ENCODE measurements around the gene AFF3.

Gene AFF3

GRCh38 chr2:99725820-99726219, 416.6 kb downstream of the AFF3 start:
- DNase-seq (ENCODE audit: low read depth in 1 of 2, low spot score in 1 of 2) = no peak

- no peak for DNase-seq (ENCODE audit: low read depth in 1 of 2, low spot score in 1 of 2)
Measured at GRCh38 chr2:99722476-99722875, 419.9 kb downstream of the AFF3 start.

- no peak for DNase-seq (ENCODE audit: low read depth in 1 of 2, low spot score in 1 of 2)
Measured at GRCh38 chr2:99719102-99719501, 423.3 kb downstream of the AFF3 start.

GRCh38 chr2:99715956-99716355, 426.4 kb downstream of the AFF3 start:
- no peak for DNase-seq (ENCODE audit: low read depth in 1 of 2, low spot score in 1 of 2)

GRCh38 chr2:99714349-99714748, 428.0 kb downstream of the AFF3 start:
- no peak for DNase-seq (ENCODE audit: low read depth in 1 of 2, low spot score in 1 of 2)

GRCh38 chr2:99711144-99711543, 431.2 kb downstream of the AFF3 start:
- DNase-seq (ENCODE audit: low read depth in 1 of 2, low spot score in 1 of 2) = no peak

- no peak for DNase-seq (ENCODE audit: low read depth in 1 of 2, low spot score in 1 of 2)
Measured at GRCh38 chr2:99710721-99711120, 431.7 kb downstream of the AFF3 start.

- DNase-seq (ENCODE audit: low read depth in 1 of 2, low spot score in 1 of 2) = no peak
Measured at GRCh38 chr2:99709229-99709628, 433.2 kb downstream of the AFF3 start.

GRCh38 chr2:99708231-99708630, 434.2 kb downstream of the AFF3 start:
- no peak for DNase-seq (ENCODE audit: low read depth in 1 of 2, low spot score in 1 of 2)

- DNase-seq (ENCODE audit: low read depth in 1 of 2, low spot score in 1 of 2) = no peak
Measured at GRCh38 chr2:99707592-99707991, 434.8 kb downstream of the AFF3 start.

- DNase-seq (ENCODE audit: low read depth in 1 of 2, low spot score in 1 of 2) = no peak
Measured at GRCh38 chr2:99706735-99707134, 435.7 kb downstream of the AFF3 start.

GRCh38 chr2:99701503-99701902, 440.9 kb downstream of the AFF3 start:
- no peak for DNase-seq (ENCODE audit: low read depth in 1 of 2, low spot score in 1 of 2)

- DNase-seq (ENCODE audit: low read depth in 1 of 2, low spot score in 1 of 2) = no peak
Measured at GRCh38 chr2:99700482-99701398, 441.6 kb downstream of the AFF3 start.

- DNase-seq (ENCODE audit: low read depth in 1 of 2, low spot score in 1 of 2) = no peak
Measured at GRCh38 chr2:99698896-99699295, 443.5 kb downstream of the AFF3 start.

GRCh38 chr2:99697811-99698568, 444.4 kb downstream of the AFF3 start:
- no peak for DNase-seq (ENCODE audit: low read depth in 1 of 2, low spot score in 1 of 2)

GRCh38 chr2:99695944-99696253, 446.5 kb downstream of the AFF3 start:
- no peak for DNase-seq (ENCODE audit: low read depth in 1 of 2, low spot score in 1 of 2)

- DNase-seq (ENCODE audit: low read depth in 1 of 2, low spot score in 1 of 2) = no peak
Measured at GRCh38 chr2:99695130-99695943, 447.1 kb downstream of the AFF3 start.

- no peak for DNase-seq (ENCODE audit: low read depth in 1 of 2, low spot score in 1 of 2)
Measured at GRCh38 chr2:99694331-99694730, 448.1 kb downstream of the AFF3 start.

- no peak for DNase-seq (ENCODE audit: low read depth in 1 of 2, low spot score in 1 of 2)
Measured at GRCh38 chr2:99692785-99693184, 449.6 kb downstream of the AFF3 start.

GRCh38 chr2:99691926-99692325, 450.5 kb downstream of the AFF3 start:
- DNase-seq (ENCODE audit: low read depth in 1 of 2, low spot score in 1 of 2) = no peak

- no peak for DNase-seq (ENCODE audit: low read depth in 1 of 2, low spot score in 1 of 2)
Measured at GRCh38 chr2:99689145-99689742, 453.1 kb downstream of the AFF3 start.

Data from activated CD4-positive, alpha-beta T cell treated with anti-CD3 and anti-CD28 coated beads, Interleukin-2, amount 50 U/mL, for 24 hours (primary cell).